HG03521 (cell line): ENCODE results near the gene NOS1AP.
"Not testable (repeated sequence)": the region's sequence is repeated elsewhere in the genome, so short reads cannot be mapped to it uniquely, and the experiment has no call there.

Experiments used
- ATAC-seq: cut with Tn5 transposase; IDR thresholded peaks from one replicate; pipeline ENCODE4 v1.9.1; 2021; ENCODE audit warnings: mild to moderate bottlenecking, moderate library complexity; ENCODE audit not compliant: unreplicated experiment

The NOS1AP gene

DNA sequence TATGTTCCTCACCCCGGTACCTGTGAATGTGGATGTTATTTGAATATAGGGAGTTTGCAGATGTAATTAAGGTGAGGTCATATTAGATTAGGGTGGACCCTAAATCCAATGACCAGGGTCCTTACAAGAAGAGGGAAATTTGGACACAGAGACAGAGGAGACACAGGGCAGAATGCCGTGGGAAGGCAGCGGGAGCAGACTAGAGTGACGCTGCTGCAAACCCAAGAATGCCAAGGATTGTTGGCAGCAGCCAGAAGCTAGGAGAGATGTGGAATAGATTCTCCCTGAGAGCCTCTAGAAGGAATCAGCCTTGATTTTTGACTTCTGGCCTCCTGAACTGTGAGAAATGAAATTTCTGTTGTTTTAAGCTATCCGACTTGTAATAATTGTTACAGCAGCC lies 253.5 kb downstream of the NOS1AP start:
- no peak for ATAC-seq

DNA sequence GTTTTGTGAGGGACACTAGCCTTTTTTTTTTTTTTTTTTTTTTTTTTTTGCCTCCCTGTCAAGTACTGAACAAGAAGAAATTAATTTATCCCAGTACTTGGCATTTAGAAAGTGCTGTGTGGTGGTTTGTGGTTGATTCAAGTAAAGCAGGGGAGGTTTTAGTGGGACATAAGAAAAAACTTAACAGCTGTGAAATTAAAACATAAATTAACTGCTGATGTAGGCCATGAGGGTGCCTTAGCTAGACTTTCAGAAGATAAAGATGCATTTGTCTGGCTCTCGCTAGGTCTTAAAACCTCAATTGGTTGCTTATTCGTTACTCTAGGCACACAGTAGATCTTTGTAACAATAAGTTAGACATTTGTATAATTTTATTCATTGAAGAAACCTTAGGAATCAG lies 254.9 kb downstream of the NOS1AP start:
- no peak for ATAC-seq

DNA sequence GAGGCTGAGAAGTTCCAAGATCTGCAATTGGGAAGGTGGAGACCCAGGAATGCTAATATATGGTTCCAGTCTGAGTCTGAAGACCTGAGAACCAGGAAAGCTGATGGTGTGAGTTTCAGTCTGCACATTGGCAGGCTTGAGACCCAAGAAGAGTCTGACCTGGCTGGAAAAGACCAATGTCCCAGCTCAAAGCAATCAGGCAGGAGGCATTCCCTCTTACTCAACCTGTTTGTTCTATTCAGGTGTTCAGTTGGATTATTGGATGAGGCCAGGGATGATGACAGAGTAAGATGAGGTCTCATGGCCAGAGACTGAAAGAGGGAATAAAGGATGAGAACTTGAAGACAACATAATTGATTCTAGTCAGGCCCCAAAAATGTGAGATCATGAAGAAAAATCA lies 257.1 kb downstream of the NOS1AP start:
- no peak for ATAC-seq

DNA sequence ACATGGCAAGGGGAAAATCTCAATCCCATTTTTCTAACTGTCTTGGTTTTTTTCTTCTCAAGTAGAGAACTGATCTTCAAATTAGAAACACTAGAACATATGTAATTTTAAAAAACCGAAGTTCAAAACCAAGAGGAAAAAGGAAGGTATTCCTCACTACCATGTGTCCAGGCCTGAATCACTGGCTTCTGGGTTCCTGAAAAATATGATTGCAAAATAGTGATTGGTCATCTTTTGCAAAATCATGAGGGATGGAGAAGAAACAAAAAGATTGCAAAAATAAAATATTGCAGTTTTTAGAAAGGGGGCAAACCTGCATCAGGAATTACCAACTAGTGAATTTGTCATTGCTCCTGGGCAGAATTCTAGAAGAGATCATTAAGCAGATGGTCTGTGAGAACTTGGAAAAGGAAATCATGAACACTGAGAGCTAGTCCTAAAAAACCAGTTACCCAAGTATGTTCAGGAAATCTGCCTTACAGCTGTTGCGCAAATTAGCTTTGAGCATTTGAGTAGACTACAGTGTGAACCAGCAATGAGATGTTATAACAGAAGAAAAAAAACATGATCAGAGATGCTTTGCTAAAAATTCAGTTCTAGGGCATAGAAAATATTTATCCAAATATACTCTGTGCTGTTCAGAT lies 257.8 kb downstream of the NOS1AP start:
- ATAC-seq: no peak

DNA sequence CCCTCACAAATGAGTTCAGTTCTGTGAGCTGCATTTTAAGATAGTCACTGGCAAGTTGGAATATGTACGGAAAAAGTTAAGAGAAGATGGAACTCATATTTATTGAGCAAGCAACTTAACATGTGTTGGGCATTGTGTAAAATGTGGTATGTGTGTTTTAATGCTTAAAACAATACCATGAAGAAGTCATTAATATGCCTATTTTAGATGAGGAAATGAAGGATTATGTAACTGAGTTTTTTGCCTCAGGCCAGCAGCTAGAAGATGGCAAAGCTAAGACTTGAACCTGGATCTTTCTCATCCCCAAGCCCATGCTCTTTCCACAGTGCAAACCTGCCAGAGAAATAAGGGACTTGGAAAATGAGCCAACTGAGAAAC lies 258.3 kb downstream of the NOS1AP start:
- ATAC-seq: no peak

DNA sequence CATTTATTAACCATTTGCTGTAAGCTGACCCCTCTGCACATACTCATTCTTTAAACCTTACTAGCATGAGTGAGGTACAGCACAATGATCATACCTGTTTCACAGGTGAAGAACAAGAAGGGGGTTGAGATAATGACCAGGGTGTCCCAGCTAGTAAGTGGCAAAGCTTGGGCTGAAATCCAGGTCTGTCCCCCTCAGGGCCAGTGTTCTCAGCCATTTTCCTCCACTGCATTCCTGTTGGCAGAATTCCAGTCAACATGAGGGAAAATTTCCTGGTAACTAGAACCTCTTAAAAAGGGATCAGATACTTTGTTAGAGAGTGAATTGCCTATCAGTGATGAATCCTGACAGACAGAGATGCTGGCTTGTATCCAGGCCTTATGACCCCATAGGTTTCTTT lies 259.0 kb downstream of the NOS1AP start:
- ATAC-seq: no peak

DNA sequence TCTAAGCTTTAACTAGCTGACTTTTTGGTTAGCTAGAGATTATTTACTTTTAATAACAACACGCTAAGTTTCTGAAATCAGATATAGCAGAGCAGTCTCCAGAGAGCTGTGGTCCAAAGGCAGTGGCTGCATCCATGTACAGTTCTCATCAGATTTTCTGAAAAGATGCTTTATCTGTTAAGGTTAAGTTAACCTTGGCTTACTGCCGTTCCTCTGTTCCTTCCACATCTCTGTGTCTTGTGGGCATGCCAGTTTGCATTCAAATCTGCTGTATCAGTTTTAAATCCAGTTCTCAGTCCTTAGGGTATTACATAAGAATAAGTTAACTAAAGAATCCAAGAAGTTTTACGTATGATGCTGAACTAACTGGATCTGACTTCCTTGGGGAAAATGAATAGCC lies 260.3 kb downstream of the NOS1AP start:
- no peak for ATAC-seq

DNA sequence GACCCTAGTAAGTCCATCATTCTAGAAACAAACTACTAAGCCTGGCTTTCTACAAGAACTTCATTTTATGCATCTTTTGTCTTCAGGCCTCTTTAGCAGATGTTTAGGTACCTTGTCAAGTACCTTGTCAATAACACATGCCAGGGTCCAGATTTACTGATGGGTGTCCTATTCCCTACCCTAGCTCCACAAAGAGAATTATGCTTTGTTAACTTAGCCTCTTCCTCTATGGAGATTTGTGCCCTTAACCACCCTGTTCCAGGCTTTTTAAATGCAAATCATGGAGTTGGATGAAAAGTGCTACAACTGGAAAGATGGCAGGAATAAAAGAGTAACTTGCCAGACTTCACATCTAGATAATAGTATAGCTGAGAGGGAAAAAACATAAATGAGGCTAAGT lies 264.5 kb downstream of the NOS1AP start:
- no peak for ATAC-seq

DNA sequence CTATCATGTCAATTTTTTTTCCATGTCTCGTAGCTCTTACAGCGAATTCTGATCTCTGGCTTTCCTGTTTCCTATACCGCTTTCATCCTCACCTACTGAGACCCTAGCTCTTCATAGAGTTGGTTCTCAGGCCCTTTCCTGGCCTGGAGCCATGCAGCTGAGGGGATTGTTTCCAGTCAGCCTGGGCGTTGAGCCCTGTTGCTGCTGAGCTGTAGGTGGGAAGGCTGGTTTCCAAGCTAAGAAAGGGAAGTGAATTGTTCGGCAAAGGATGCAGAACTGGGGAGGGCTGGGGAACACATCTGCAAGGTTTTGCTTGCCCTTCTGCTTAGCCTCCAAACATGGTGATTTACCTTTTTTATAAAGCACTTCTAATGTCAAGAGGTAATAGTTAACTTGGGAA lies 265.6 kb downstream of the NOS1AP start:
- ATAC-seq: no peak

DNA sequence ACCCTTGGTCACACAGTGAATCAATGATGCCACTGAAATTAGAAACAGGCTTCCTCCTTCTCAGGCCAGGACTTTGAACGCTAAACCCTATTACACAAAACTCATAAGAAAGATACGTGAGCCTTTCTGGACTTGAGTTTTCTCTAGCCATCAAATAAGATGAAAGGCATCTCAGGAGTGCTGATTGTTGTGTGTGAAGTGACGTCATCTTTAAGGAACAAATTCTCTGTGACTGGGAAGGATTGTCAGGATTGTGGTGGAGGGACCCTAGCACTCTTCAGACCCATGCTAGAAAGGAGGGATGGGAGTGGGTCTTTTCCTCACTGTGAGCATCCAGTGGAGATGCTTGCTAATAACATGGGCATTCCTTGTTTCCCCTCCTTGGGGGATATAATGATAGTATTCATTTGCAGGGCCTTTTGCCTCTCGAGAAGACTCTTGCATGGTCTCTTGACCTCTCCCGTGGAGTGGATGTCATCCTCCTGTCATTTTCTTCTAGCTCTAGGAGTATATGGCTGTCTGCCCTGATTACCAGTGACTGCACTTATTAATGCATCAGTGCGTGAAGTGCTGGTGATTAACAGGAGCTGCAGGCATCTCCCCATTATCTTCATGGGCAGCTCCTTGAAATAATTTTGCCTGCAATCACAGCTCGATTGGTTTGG lies 267.3 kb downstream of the NOS1AP start:
- no peak for ATAC-seq

DNA sequence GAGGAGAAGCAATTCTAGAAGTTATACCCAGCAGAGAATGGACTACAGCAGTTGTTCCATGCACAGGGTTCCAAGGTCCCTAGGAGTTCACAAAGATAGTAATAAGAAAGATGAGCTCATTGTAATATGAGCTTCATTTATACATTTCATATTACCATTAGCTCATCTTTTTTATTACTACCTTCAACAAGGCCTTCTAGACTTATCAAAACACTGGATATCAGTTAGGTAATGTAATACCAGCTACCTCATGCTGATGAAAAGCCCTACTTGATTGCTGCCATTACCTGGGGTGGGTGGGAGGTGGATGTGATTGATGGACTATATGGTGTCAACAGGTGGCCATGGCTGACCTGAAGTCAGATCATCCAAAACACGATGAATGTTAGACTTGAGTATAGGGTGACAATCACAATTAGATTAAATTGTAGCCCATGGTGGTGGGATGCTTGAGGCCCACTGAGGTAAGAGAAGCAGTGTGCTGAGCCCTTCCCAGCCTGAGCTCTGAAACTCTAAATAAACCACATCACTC lies 273.0 kb downstream of the NOS1AP start:
- no peak for ATAC-seq

DNA sequence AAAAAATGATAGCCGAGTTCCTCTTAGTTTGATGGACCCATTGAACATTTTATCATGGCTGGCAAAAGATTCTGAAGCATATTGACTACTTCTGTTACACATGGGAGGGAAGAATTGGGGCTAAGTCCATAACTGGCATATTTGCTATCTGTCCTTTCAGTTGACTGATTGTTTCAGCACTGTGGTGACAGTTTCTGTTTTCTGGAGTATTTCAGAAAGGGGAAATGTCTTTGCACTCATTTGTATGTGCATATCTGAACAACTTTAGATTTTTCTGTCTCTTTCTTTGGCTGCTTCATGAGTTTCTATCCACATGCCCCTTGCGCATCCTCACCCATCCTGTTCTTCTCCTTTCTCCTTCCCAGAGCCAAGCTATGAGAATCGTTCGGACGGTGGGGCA lies 274.0 kb downstream of the NOS1AP start:
- no peak for ATAC-seq

DNA sequence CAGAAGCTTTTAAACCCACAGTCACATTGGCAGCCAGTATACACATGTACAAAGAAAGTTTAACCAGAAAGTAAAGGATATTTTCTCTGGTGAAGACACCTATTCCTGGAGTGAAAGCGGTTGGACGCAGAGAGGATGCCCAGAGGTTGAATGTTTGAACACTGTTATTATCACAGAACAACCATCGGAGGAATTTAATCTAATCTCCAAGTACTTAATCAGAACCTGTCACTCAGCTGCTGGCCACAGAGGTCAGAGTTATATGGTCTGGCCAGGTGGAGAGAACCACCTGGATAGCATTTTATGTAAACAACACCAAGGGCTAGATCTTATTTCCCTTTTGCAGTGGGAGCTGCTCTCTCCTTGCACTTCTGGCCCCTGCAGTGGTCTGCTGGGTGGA lies 277.8 kb downstream of the NOS1AP start:
- no peak for ATAC-seq

DNA sequence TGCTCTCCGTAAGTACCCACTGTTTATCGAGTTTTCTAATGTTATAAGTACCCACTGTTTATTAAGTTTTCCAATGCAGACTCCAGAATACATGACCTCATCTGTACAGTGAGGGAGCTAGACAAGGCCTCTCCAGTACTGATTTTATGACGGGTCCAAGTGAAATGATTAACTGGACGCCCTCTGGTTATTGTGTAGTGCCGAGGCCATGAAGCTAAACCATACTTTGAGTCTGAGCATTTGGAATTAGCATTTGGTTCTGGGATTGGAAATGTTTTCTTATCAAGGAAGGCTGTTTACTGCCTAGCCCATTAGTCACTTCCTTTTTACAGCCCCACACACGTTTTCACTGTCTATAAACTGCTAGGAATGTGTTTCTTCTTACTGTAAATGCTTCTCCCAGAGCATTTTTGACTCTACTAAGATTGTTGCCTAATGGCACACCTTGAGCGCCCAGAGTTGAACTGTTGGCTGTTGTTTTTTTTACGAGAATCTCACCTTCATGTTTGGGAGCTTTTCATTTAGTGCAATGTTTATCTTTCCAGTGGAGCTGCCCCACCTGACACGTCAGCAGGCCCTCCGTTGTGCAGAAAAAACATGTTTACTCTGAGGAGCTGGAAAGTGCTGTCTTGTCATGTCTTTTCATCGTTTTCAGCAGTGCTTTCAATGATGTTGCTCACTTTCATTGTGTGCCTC lies 280.3 kb downstream of the NOS1AP start:
- ATAC-seq: no peak

DNA sequence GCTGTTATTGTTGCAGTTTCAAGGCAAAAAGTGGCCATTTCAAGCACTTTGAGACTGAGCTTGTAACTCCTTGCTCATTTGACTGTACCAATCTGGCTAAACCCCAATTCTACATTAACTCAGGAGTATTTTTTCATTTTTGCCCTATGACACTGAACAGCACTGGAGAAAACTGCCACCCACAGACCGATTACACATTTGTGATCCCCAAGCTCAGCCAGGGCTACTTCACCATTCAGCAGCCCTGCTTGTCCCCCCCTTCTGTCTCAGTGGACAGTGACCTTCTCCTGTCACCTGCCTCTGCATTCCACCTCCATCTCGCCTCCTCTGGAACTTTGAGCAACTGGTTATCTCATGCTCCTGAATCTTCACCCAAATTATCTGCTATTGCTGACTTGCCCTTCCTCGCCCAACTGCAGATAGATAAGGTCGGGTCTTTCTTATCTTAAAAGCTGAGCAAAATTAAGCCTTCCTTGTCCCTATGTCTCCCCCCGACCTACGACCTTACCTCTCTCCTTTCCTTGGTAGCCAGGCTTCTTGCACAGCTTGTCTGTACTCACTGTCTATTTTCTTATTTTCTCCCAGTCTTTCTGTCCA lies 281.9 kb downstream of the NOS1AP start:
- ATAC-seq: no peak

DNA sequence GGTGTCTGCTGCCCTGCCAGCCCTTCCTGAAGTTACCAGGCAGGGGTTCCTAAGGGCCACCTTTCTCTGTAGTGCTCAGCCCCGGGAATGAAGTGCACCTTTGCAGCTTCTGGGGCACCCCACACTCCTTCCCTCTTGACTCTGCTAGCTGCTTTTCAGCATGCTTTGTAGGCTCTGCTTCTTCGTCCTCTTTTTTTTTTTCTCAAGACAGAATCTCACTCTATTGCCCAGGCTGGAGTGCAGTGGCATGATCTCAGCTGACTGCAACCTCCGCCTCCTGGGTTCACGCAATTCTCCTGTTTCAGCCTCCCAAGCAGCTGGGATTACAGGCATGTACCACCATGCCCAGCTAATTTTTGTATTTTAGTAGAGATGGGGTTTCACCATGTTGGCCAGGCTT lies 282.4 kb downstream of the NOS1AP start:
- ATAC-seq: not testable (repeated sequence)

DNA sequence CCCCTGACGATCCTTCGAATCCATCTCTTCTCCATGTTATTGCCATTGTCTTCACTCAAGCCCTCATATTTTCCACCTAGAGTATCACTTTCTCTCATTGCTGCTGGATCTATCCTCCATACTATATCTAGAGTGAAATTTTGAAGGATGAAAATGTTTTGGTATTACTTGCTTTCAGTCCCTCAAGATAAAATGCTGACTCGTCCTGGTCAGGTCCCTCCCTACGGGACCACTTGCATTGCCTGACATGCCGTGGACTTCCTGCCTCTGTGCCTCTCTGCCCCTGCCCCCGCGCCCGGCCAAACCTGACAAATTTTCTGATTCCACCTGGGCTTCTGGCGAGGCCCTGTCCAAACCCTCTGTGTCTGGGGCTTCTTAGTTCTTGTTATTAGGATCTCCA lies 283.6 kb downstream of the NOS1AP start:
- no peak for ATAC-seq

DNA sequence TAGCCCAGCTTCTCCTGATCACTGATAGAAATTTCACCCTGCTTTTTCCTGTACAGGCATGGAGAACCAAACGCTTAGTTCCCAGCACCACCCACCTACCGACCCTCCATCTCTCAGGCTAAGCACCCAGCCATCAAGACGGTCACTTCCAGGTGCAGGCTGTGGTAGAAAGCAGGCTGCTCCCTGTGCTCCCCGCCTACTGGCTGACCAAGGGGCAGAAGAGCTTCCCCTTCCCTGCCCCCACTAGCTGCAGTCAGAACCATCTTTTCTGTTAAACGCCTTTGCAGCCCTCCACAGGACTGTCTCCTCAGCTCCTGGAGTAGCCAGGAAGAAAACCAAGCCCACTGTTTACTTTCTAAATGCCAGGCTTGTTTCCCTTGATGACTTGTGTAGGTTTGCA lies 284.2 kb downstream of the NOS1AP start:
- no peak for ATAC-seq

DNA sequence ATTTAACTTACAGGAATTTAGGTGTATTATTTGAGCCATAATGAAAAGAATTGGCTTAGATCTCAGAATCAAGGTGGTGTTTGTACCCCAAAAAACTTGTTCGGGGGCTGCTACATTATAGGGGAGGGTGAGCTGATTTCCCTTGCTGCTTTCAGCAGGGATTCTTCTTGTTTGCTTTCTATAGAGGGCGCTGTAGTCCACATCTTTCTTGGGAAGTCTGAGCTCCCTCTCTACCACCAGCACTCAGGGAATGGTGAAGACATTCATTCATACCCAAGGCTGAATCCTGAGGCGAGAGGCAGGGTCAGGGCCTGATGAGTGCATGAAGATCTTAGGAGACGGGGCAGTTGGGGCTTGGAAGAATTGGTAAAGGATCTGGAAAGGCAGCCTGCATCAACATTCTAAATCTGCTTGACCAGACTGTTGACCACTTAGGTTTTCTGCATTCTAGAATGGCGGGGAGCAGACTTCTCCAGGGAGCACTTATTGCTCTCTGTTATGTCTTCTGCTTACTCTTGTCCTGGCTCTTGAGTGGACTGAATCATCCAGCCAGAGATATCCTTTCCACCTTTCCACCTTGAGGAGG lies 288.3 kb downstream of the NOS1AP start:
- ATAC-seq: no peak

DNA sequence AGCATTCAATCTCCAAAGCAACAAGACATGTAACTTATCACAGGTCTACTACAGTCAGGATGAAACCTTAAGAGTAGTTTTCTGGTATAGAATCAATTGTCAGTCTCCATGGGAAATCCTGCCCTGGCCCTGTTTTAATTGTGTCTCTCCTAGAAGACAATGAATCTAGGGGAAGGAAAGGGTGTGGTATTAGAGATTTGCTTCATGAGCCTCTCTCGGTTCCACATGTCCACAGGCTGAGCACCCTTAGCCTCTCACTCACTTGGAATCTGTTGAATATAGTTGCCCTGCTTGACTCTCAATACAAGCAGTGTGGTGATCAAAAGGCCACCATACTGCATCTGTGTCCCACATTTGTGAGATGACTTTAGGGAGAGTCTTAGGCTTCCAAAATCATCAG lies 289.4 kb downstream of the NOS1AP start:
- ATAC-seq: no peak

DNA sequence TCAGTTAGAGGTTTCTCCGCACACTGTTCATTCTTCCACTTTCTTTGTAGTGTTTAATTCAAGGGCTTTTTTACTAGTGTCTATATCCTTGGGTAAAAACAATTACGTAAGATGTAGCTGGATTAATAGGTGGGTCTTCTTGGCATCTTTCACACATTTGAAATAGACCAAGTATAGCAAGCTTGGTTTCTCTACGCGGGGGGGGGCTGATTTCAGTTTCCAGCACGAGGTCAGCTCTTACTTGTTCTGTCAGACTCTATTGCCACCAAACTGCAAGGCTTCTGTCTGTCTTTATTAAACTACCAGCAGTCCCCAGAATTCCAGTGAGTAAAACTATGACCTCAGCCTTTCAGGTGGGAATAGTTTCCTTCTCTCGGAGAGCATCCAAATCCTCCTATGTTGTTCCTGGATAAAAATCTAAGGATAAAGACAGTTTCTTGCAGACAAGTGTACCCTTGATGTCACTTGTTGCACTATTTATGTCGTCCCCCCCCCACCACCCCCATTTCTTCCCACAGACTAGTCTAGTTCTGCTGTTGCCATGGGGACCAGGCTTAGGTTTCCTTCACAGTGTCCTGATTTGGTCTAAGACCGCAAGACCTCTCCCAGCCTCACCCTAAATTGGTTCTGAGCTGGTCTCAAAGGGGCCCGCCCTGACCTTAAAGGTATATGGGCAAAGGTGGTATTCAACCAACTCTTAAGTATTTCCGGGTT lies 290.2 kb downstream of the NOS1AP start:
- no peak for ATAC-seq
